ENCODE results near the gene IP6K3.

IP6K3 gene

DNA sequence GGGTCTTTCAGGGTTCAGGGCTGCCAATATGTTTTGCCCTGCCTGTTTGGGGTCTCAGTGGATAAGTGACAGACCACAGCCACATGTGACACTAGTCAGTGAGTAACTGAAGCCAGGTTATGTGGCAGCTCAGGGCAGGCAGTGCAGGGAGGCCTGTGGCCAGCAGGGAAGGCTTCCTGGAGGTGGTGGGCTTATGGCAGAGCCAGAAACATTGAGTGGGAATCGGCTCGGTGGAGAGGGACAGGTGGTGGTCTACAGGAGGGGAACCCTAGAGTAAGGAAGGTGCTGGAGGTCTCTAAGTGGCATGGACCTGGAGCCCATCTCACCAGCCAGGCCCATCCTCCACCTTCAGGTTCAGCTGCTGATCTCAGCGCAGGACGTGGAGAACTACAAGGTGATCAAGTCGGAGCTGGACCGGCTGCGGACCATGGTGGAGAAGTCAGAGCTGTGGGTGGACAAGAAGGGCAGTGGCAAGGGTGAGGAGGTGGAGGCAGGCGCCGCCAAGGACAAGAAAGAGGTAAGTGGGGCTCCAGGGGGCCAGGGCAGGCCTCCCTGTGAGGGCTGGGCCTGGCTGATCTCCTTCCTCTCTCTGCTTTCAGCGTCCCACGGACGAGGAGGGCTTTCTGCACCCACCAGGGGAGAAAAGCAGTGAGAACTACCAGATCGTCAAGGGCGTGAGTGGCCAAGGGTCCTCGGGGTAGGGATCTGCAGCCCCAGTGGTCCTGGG, 70.1 kb downstream of the IP6K3 start:
- no peak for DNase-seq (ENCODE audit: low read depth, low spot score)

DNA sequence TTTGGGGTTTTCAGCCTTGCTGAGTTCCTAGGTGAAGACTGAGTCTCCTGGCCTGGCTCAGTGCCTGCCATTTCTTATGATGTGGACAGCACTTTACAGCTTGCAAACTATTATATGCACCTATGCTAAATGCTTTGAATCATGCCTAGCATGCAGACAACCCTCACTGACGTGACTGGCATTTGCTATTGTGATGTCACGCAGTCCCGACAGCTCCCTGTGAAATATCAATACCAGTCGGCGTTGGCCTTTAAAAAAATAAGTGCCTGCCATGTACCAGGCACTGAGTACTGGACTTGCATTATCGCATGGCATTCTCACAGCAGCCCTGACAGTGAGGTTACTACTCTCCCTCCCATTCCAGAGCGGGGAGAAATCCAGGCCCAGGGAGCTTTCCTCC, 70.7 kb downstream of the IP6K3 start:
- DNase-seq (ENCODE audit: low read depth, low spot score) = no peak

DNA sequence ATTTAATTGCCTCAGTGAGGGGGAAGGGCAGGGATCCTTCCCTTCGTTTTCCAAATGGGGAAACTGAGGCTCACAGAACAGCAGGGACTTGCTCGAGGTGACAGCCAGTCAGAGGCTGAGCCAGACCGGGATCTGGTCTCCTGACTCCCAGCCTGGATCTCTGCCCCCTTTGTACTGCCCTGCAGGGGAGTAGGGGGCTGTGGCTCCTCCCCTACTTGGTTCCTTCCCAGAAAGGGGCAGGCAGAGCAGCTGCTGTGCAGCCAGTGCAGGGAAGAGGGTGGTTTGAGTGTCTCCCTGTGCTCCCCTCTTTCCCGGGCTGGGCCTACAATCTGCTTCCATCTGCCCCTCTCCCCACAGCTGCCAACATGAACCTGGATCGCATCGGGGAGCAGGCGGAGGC, 72.9 kb downstream of the IP6K3 start:
- DNase-seq (ENCODE audit: low read depth, low spot score) = no peak

DNA sequence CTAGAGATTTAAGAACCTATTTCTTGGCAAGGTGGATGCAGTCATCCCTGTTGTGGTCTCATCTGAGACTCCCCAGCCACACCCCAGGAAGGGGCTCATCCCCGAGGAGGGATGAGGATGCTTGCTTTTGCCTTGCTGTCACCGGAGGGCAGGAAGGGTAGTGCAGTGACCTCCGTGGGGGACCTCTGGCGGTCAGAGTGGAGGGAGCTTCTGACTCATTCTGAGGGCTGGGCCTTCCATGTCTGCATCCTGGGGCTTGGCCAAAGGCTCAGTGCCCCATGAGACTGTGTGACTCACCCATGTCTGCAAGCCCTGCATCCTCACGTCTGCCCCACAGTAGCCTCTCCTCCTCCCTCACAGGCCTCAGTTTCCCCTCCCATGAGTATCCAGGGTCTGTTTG, 73.9 kb downstream of the IP6K3 start:
- DNase-seq (ENCODE audit: low read depth, low spot score) = no peak

DNA sequence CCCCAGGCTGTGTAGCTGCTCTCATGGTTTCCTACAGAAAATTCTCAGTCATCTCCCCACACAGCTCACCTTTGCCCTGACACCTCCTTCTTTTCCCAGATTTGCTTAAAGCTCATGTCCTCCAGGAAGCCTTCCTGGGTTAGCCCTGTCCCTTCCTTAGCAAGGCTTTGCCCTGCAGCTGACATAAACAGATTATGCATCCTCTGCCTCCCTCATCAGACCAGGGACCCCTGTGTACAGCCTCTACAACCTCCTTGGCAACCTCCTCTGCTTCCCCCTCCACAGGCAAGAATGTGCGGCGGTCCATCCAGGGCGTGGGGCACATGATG, 75.0 kb downstream of the IP6K3 start:
- DNase-seq (ENCODE audit: low read depth, low spot score) = no peak
